Ascending aorta (tissue), 2 donors: ENCODE results near the gene RS1. TPM values are rescaled to one million over a fixed set of nuclear protein-coding genes. Genes with fewer than 3 reads are reported as not detected.
A peak's percentile ranks its signal among the peaks of the same experiment; 100 is the strongest.

Source experiments
- DNase-seq, 2 donors: peaks; one replicate each; pipeline ENCODE4 v3.0.0-alpha.2; 2019; ENCODE audit warnings: low spot score in 2 of 2
- H3K27ac ChIP-seq, 2 donors: fragments of 200-600 bp; sonication (generic); one replicate each; pipeline ENCODE4 v1.5.1; 2016 to 2017; ENCODE audit warnings: mild to moderate bottlenecking in 1 of 2
- H3K27me3 ChIP-seq: fragments of 200-600 bp; sonication (generic); one replicate; pipeline ENCODE4 v1.5.1; 2017
- H3K36me3 ChIP-seq, 2 donors: fragments of 200-600 bp; sonication (generic); one replicate each; pipeline ENCODE4 v1.5.1; 2016
- H3K4me1 ChIP-seq, 2 donors: fragments of 200-600 bp; sonication (generic); one replicate each; pipeline ENCODE4 v1.5.1; 2016 to 2017; ENCODE audit warnings: mild to moderate bottlenecking in 1 of 2
- H3K4me3 ChIP-seq, 2 donors: fragments of 200-600 bp; sonication (generic); one replicate each; pipeline ENCODE4 v1.5.1; 2016 to 2017; ENCODE audit warnings: mild to moderate bottlenecking in 1 of 2
- H3K9me3 ChIP-seq, 2 donors: fragments of 200-600 bp; sonication (generic); one replicate each; pipeline ENCODE4 v1.5.1; 2016
- intact Hi-C: fragments of 100-400 bp; cut with DNase I; formaldehyde crosslinking; loops from one replicate; pipeline ENCODE4 v1.15.1; 2023
- total RNA-seq: library from RNA; depleted of rRNA; stranded (reverse); fragments of >200 nt; gene quantifications from one replicate; pipeline ENCODE4 v1.1.0, GENCODE V29; 2016
- TF ChIP-seq, protein P1 (sequence below), 3 experiments: fragments of 200-600 bp in 2 of 3; fragments of 450-650 bp in 1 of 3; sonication (generic) in 2 of 3; IDR thresholded peaks; one replicate each; pipeline ENCODE4 v1.5.1; 2016 to 2019; ENCODE audit warnings: antibody characterized with exemption in 3 of 3, mild to moderate bottlenecking in 1 of 3, moderate library complexity in 1 of 3

The RS1 gene
- total RNA-seq, 1 donor from 2014 or later: not detected

DNA sequence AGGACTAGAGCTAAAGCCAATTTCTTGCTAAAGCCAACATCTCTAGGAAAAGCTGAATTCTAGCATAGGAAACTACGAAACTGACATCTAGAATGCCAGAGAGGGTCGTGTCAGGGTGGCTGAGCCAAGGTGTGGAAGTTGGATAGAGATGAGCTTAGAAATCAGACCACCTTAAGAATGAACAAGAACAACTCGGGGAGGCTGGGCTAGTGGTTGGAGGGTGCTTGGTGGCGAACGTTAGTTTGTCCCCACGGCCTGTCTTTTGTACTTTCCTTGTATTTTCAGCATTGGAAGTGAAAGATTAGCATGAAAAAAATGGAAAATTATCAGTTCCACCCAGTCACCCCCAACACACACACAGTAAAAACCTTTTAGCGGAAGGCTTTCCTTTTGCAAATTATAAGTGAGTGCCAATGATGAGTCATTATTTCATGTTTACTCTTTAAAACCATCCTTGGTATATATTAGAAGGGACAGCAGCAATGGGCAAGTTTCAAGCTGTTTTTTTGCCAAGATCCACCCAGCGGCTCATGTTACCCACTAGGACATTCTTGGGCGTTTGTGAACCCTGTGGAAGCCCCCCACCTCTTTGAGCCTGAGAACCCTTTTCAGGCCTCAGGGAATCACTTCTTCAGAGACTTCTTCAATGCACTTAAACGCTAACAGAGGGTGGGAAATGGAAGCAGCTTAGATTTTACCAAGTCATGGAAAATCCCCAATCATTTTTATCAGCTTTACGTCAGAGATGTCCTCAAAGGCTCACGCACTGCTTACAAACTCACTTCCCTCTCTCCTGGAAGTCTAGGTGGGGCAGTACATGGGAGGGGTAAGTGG is 30.7 kb upstream of the RS1 start:
- intact Hi-C loops: no loop called here
- DNase-seq: no peak
- Histone ChIP-seq H3K9me3 (no peaks in the 10 kb centered on the region), H3K27me3 (no peaks in the 10 kb centered on the region), H3K4me3 (no peak overlapping the region), H3K27ac (peak overlapping the region in 1 of 2 donors; percentile 14), H3K4me1 (peaks cover 0 to 3% of the 10 kb centered on the region in 2 donors), H3K36me3 (no peaks in the 10 kb centered on the region)
- TF ChIP-seq, protein P1, sequence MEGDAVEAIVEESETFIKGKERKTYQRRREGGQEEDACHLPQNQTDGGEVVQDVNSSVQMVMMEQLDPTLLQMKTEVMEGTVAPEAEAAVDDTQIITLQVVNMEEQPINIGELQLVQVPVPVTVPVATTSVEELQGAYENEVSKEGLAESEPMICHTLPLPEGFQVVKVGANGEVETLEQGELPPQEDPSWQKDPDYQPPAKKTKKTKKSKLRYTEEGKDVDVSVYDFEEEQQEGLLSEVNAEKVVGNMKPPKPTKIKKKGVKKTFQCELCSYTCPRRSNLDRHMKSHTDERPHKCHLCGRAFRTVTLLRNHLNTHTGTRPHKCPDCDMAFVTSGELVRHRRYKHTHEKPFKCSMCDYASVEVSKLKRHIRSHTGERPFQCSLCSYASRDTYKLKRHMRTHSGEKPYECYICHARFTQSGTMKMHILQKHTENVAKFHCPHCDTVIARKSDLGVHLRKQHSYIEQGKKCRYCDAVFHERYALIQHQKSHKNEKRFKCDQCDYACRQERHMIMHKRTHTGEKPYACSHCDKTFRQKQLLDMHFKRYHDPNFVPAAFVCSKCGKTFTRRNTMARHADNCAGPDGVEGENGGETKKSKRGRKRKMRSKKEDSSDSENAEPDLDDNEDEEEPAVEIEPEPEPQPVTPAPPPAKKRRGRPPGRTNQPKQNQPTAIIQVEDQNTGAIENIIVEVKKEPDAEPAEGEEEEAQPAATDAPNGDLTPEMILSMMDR (IDR thresholded peaks at IDR 0.05): no peak

DNA sequence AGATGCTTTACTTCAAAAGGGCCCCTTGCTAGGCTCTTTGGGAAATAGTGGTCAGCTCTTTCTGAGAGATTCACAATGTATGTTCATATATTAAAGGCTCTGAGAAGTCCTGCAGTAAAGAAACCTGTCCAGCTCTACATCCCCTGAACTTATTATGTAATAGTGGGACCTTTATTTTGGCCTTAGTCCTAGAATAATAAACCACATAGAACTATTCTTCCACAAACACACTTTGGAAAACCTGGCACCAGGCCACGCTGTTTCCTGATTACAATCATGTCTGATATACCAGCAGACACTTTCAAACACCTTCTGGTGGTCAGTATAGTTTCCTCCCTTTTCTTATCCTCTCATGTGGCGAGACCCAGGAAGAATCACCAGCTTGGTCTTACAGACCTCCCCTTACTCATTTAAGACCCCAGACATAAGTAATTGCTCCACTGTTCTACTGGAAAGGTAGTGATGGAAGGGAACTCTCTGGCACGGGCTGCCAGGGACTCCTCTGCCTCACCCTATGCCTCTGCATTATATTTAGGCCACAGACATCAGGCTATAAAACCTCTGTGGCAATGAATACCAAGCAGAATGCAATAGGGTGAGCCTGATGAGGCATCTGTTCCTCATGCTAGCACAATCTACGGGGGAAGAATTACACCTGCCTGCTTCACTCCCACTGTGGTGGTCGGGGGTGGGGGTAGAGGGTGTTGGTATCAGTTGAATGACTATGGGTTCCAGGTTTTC is 29.9 kb upstream of the RS1 start:
- DNase-seq: no peak
- Histone ChIP-seq H3K36me3 (no peaks in the 10 kb centered on the region), H3K4me3 (no peak overlapping the region), H3K27ac (peak overlapping the region in 1 of 2 donors; percentile 14), H3K27me3 (no peaks in the 10 kb centered on the region), H3K9me3 (no peaks in the 10 kb centered on the region), H3K4me1 (peaks cover 0 to 3% of the 10 kb centered on the region in 2 donors)
- TF ChIP-seq, protein P1 (IDR thresholded peaks at IDR 0.05): no peak
- intact Hi-C loops: no loop called here

DNA sequence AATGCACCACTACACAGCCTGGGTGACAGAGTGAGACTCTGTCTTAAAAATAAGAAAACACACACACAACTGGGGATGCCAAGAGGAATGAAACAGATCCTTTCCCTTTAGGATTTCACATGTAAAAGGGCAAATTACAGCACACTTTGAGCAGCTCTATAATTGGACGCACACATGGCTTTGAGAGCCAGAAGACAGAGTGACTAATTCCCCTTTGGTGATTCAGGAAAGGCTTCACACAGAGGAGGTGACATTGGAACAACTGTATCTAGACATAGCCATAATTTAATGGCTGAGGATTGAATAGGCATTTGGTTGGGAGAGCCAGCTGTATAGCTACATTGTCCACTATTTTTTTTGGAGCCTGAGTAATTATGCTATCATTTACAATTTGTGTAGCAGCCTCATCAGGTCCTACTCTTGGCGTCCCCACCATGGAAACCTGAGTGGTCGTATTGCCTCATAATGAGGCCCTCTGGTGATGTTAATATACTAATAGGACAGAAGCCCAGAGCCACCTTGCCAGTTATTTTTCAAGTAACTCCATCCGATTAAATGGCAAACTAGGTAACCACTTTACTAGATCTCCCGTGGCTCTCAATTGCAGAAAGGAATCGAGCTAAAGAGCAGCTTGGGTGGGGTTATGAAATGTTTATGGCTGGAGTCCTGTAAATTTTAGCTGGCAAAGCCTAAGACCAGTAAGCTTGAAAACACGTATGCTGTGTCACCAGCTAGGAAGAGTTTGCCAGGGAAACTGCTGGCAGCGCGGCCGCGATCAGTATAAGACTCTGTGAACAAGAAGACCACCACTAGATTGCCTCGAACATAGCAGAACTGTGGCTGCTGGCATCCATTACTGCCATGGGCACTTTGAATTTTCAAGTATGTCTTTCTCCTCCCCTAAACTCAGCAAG is 27.1 kb upstream of the RS1 start:
- intact Hi-C loops: no loop called here
- TF ChIP-seq, protein P1 (IDR thresholded peaks at IDR 0.05): no peak
- Histone ChIP-seq H3K36me3 (no peaks in the 10 kb centered on the region), H3K4me1 (peaks cover 0 to 3% of the 10 kb centered on the region in 2 donors), H3K27me3 (no peaks in the 10 kb centered on the region), H3K4me3 (no peak overlapping the region), H3K27ac (no peak overlapping the region), H3K9me3 (no peaks in the 10 kb centered on the region)
- DNase-seq: no peak

DNA sequence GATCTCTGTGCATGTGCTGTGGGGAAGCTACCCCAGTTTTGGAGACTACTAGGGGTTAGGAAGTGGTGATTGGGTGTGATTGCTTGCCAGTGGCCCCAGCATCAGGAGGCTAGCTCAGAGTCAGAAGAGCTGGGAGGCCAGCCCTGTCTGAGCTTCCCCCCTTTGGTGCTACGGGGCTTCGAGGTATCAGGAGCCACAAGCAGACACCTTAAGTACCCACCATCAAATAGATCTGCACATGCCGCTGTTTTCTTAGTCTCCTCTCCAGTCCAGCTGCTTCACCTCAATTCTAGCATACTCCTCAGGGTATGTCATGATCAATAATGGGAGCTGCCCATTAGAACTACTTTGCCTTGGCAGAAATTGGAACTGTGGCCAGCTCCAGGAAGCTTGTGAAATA is 24.7 kb upstream of the RS1 start:
- DNase-seq: no peak

DNA sequence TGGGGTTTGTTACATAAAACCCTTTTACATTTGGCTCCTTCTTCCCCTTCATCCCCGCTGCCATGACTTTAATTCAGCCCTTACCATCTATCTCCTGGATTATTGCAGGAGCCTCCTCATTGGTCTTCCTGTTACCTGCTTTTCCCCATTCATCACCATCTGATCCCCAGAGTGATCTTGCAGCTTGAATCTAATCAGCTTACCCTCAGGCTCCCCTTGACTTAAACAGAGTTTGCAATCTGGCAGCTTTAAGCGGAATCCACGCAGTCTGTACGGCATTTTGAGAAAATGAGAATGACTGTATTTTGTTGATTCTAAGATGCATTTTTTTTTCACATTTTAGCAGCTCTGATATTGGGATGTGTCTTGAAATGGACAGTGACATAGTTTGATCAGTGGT is 20.6 kb upstream of the RS1 start:
- no peak overlapping the region for H3K4me3 ChIP-seq
- H3K4me1 ChIP-seq: no peaks in the 10 kb centered on the region
- intact Hi-C loops: no loop called here
- TF ChIP-seq, protein P1 (IDR thresholded peaks at IDR 0.05): no peak
- H3K9me3 ChIP-seq: no peaks in the 10 kb centered on the region
- no peak overlapping the region for H3K27ac ChIP-seq
- no peak for DNase-seq
- no peaks in the 10 kb centered on the region for H3K27me3 ChIP-seq
- H3K36me3 ChIP-seq: no peaks in the 10 kb centered on the region

More for the DNA sequence above, 24.7 kb upstream of the RS1 start:
- H3K4me1 ChIP-seq: no peaks in the 10 kb centered on the region
- TF ChIP-seq, protein P1 (IDR thresholded peaks at IDR 0.05): no peak
- no peak overlapping the region for H3K27ac ChIP-seq
- no peaks in the 10 kb centered on the region for H3K9me3 ChIP-seq
- no peaks in the 10 kb centered on the region for H3K36me3 ChIP-seq
- intact Hi-C loops: no loop called here
- no peak overlapping the region for H3K4me3 ChIP-seq
- H3K27me3 ChIP-seq: no peaks in the 10 kb centered on the region
